Liver (tissue), 9 donors: ENCODE measurements around the gene HSPA12B. TPM values are rescaled to one million over a fixed set of nuclear protein-coding genes. Genes with fewer than 3 reads are reported as not detected.

ENCODE experiments used
- DNase-seq: peaks from one replicate; pipeline ENCODE4 v3.0.0-alpha.2; 2017; ENCODE audit warnings: low spot score
- H3K27ac ChIP-seq, 2 donors: one replicate each; pipeline ENCODE4 v1.7.0; 2013; ENCODE audit warnings: inconsistent platforms in 2 of 2, low read length in 2 of 2, control low read depth in 1 of 2, low read depth in 1 of 2, mild to moderate bottlenecking in 1 of 2
- H3K27me3 ChIP-seq, 4 donors: one replicate each; pipeline versions ENCODE4 v1.6.1 to v1.7.0; 2013; ENCODE audit warnings: low read length in 3 of 4, inconsistent platforms in 1 of 4, mild to moderate bottlenecking in 1 of 4, moderate library complexity in 1 of 4; ENCODE audit not compliant: control insufficient read depth in 4 of 4, insufficient read depth in 4 of 4
- H3K36me3 ChIP-seq, 4 donors: one replicate each; pipeline versions ENCODE4 v1.6.1 to v1.7.0; 2013; ENCODE audit warnings: low read length in 3 of 4, mild to moderate bottlenecking in 3 of 4, low read depth in 1 of 4, moderate library complexity in 1 of 4; ENCODE audit not compliant: control insufficient read depth in 4 of 4, insufficient read depth in 3 of 4
- H3K4me1 ChIP-seq, 4 donors: one replicate each; pipeline versions ENCODE4 v1.6.1 to v1.7.0; 2013; ENCODE audit warnings: low read length in 3 of 4, mild to moderate bottlenecking in 3 of 4, moderate library complexity in 1 of 4; ENCODE audit not compliant: control insufficient read depth in 4 of 4, insufficient read depth in 4 of 4
- H3K4me3 ChIP-seq, 3 donors: one replicate each; pipeline versions ENCODE4 v1.6.1 to v1.7.0; 2013; ENCODE audit warnings: low read length in 3 of 3, control low read depth in 1 of 3, low read depth in 1 of 3, mild to moderate bottlenecking in 1 of 3
- H3K9ac ChIP-seq, 2 donors: one replicate each; pipeline ENCODE4 v1.7.0; 2013; ENCODE audit warnings: low read length in 2 of 2, mild to moderate bottlenecking in 2 of 2, moderate library complexity in 2 of 2, control low read depth in 1 of 2, low read depth in 1 of 2
- H3K9me3 ChIP-seq, 4 donors: one replicate each; pipeline versions ENCODE4 v1.6.1 to v1.7.0; 2013; ENCODE audit warnings: low read length in 3 of 4; ENCODE audit not compliant: control insufficient read depth in 4 of 4
- ATF3 ChIP-seq: IDR thresholded peaks from 2 replicates; pipeline ENCODE4 v1.6.1; 2016; ENCODE audit warnings: antibody characterized with exemption
- CTCF ChIP-seq: fragments of 150-350 bp; IDR thresholded peaks from 2 replicates; pipeline ENCODE4 v1.5.1; 2017; ENCODE audit warnings: improper control_type of control experiment, low read depth, low read length; ENCODE audit not compliant: missing input control
- FOXA1 ChIP-seq: IDR thresholded peaks from 2 replicates; pipeline ENCODE4 v1.6.1; 2016; ENCODE audit warnings: antibody characterized with exemption
- FOXA2 ChIP-seq: IDR thresholded peaks from 2 replicates; pipeline ENCODE4 v1.6.1; 2016; ENCODE audit warnings: antibody characterized with exemption
- GABPA ChIP-seq, 2 donors: IDR thresholded peaks in 1 of 2; conservative IDR thresholded peaks in 1 of 2; 2 replicates each; pipeline ENCODE4 v1.6.1; 2016; ENCODE audit warnings: antibody characterized with exemption in 2 of 2, mild to moderate bottlenecking in 1 of 2, moderate library complexity in 1 of 2
- HNF4A ChIP-seq, 2 donors: conservative IDR thresholded peaks; 2 replicates each; pipeline ENCODE4 v1.6.1; 2016; ENCODE audit warnings: antibody characterized with exemption in 2 of 2, mild to moderate bottlenecking in 2 of 2
- HNF4G ChIP-seq: IDR thresholded peaks from 2 replicates; pipeline ENCODE4 v1.6.1; 2016; ENCODE audit warnings: antibody characterized with exemption
- JUND ChIP-seq, 2 donors: IDR thresholded peaks; 2 replicates each; pipeline ENCODE4 v1.6.1; 2016; ENCODE audit warnings: antibody characterized with exemption in 2 of 2
- MAX ChIP-seq: IDR thresholded peaks from 2 replicates; pipeline ENCODE4 v1.6.1; 2016; ENCODE audit warnings: antibody characterized with exemption
- NR2F2 ChIP-seq: IDR thresholded peaks from 2 replicates; pipeline ENCODE4 v1.6.1; 2016; ENCODE audit warnings: antibody characterized with exemption
- RAD21 ChIP-seq, 2 donors: IDR thresholded peaks; 2 replicates each; pipeline ENCODE4 v1.6.1; 2016; ENCODE audit warnings: antibody characterized with exemption in 2 of 2, mild to moderate bottlenecking in 2 of 2
- REST ChIP-seq: IDR thresholded peaks from 2 replicates; pipeline ENCODE4 v1.6.1; 2016; ENCODE audit warnings: antibody characterized with exemption, mild to moderate bottlenecking
- RXRA ChIP-seq, 2 donors: IDR thresholded peaks; 2 replicates each; pipeline ENCODE4 v1.6.1; 2017 to 2018; ENCODE audit warnings: antibody characterized with exemption in 2 of 2, mild to moderate bottlenecking in 1 of 2
- SP1 ChIP-seq: IDR thresholded peaks from 2 replicates; pipeline ENCODE4 v1.6.1; 2018; ENCODE audit warnings: antibody characterized with exemption, mild to moderate bottlenecking
- TAF1 ChIP-seq: conservative IDR thresholded peaks from 2 replicates; pipeline ENCODE4 v1.6.1; 2016; ENCODE audit warnings: antibody characterized with exemption, mild to moderate bottlenecking
- YY1 ChIP-seq: IDR thresholded peaks from 2 replicates; pipeline ENCODE4 v1.6.1; 2016; ENCODE audit warnings: antibody characterized with exemption, mild to moderate bottlenecking
- WGBS: extraction: QIAGEN DNeasy Blood & Tissue Kit; methylation state at CpG from one replicate; pipeline ENCODE4 v1.1.7; 2013; 5-methylcytosine and 5-hydroxymethylcytosine counted together
- polyA plus RNA-seq, 2 donors: library from polyadenylated mRNA; stranded (reverse) in 1 of 2; unstranded in 1 of 2; fragments of 200-250 nt in 1 of 2; fragments of >200 nt in 1 of 2; fragmentation: Nextera tagmentation in 1 of 2; extraction: Ambion mirVana in 1 of 2; gene quantifications; one replicate each; pipeline versions ENCODE4 v1.2.1 to v1.2.3, GENCODE V29; 2013 to 2015
- total RNA-seq, 2 donors: library from RNA; depleted of rRNA; stranded (reverse); fragments of >200 nt; gene quantifications; one replicate each; pipeline ENCODE4 v1.2.3, GENCODE V29; 2014
- TF ChIP-seq, protein P1 (sequence below): IDR thresholded peaks from 2 replicates; pipeline ENCODE4 v1.6.1; 2016; ENCODE audit warnings: antibody characterized with exemption
- donor health status: healthy.
- donor health status: healthy.
- donor health status: healthy.
- donor health status: healthy.
- donor health status: healthy.

HSPA12B gene
- total and polyA plus RNA-seq, 4 donors: 0.72 to 1.8 (median 0.87) TPM

DNA sequence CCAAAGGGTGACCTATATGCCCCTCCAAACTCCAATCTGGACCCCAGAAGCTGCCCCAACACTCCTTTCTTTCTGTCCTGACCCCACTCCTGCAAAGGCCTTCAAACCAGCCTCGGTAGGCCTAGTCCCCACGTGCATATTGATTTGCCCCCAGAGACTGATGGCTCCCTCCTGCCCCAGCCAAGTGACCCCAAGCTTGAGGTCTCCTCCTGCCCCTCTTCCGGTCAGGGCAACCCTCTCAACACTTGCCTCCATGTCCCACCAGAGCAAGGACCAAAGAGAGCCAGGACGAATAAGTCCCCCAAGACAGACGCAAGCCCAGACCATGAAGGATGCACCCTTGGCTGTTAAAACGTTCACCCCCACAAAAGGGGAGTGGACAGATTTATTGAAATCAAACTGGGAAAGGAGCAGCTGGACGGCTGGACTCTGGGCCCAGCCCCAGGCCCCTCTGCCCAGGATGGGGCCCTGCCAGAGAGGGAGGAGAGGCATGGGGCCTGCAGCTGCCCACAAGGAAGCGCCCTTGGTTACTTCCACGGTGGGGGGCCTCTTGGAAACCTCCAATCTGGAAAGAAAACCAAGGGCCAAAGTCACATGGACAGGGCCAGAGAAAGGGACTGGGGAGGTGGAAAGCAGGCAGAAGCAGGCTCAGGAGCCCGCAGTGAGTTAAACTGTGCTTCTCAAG lies 51.2 kb downstream of the HSPA12B start:
- DNase-seq: no peak
- no peak overlapping the region for H3K4me3 ChIP-seq
- no peaks in the 10 kb centered on the region for H3K9me3 ChIP-seq
- peaks cover 0 to 5% (median 0%) of the 10 kb centered on the region in 4 donors for H3K36me3 ChIP-seq
- no peak overlapping the region for H3K27ac ChIP-seq
- 84% methylated on average over 10 of the region's 10 CpGs for WGBS
- TF ChIP-seq HNF4G: no peak
- TF ChIP-seq REST: no peak
- peaks cover 14 to 41% (median 31%) of the 10 kb centered on the region in 4 donors for H3K4me1 ChIP-seq
- no peaks in the 10 kb centered on the region for H3K27me3 ChIP-seq
- no peak overlapping the region for H3K9ac ChIP-seq

- no peak for TF ChIP-seq ATF3
- no peak for TF ChIP-seq JUND (IDR thresholded peaks at IDR 0.05)
- TF ChIP-seq YY1: no peak
- no peak for TF ChIP-seq HNF4A (conservative IDR thresholded peaks at IDR 0.05)
- no peak for TF ChIP-seq MAX
- TF ChIP-seq HNF4G: no peak
- TF ChIP-seq RXRA (IDR thresholded peaks at IDR 0.05): no peak
- no peak for TF ChIP-seq SP1
- TF ChIP-seq, protein P1, sequence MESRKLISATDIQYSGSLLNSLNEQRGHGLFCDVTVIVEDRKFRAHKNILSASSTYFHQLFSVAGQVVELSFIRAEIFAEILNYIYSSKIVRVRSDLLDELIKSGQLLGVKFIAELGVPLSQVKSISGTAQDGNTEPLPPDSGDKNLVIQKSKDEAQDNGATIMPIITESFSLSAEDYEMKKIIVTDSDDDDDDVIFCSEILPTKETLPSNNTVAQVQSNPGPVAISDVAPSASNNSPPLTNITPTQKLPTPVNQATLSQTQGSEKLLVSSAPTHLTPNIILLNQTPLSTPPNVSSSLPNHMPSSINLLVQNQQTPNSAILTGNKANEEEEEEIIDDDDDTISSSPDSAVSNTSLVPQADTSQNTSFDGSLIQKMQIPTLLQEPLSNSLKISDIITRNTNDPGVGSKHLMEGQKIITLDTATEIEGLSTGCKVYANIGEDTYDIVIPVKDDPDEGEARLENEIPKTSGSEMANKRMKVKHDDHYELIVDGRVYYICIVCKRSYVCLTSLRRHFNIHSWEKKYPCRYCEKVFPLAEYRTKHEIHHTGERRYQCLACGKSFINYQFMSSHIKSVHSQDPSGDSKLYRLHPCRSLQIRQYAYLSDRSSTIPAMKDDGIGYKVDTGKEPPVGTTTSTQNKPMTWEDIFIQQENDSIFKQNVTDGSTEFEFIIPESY: no peak
- TF ChIP-seq RAD21 (IDR thresholded peaks at IDR 0.05): no peak
- no peak for TF ChIP-seq NR2F2
- TF ChIP-seq FOXA2: no peak
- no peak for TF ChIP-seq FOXA1
- TF ChIP-seq GABPA (IDR thresholded peaks at IDR 0.05 in 1 of 2, conservative IDR thresholded peaks at IDR 0.05 in 1 of 2): no peak
- TF ChIP-seq REST: no peak
- no peak for TF ChIP-seq TAF1
- no peak for TF ChIP-seq CTCF
- Histone ChIP-seq H3K36me3 (peaks cover 0 to 5% (median 0%) of the 10 kb centered on the region in 4 donors), H3K9me3 (no peaks in the 10 kb centered on the region), H3K4me1 (peaks cover 14 to 41% (median 31%) of the 10 kb centered on the region in 4 donors), H3K4me3 (no peak overlapping the region), H3K27me3 (no peaks in the 10 kb centered on the region), H3K9ac (no peak overlapping the region), H3K27ac (no peak overlapping the region)
- no peak for DNase-seq
- 85% methylated on average over 17 of the region's 17 CpGs for WGBS
Observed at GRCh38 chr20:3784216-3784853, 51.9 kb downstream of the HSPA12B start.
